ENCODE results near the gene HNF1A.

Gene HNF1A

DNA sequence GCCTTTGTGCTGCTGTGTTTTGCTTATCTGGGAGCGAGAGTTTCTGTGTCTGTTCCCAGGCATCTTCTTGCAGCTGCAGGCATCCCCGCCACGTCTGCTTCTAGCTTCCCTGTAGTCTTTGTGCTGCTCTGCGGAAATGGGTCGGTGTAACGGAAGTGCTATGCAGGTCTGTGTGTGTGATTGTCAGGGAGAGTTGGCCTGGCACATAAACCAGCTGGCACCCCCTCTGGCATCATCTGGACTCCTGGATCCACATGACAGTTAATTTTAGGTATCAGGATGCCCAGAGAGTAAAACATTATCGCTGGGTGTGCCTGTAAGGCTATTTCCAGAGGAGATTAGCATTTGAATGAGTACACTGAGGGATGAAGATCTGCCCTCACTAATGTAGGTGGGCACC is 70.1 kb downstream of the HNF1A start:
- DNase-seq (ENCODE audit: low spot score), result no peak

DNA sequence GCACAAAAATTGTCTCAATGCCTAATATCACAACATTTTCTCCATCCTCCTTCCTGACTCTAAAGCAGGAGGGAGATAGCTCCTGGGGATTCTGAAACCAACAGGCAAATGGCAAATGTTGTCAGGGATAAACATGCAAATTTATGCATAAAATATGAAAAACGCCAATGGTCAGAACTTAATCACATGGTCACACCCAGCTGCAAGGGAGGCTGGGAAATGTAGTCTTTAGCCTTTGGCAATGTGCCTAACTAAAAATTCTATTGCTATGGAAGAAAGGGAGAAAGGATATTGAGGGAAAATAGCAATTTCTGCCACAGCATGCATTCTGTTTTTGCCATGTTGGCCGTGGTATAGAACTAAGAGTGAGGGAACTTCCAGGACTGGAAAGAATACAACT is 72.4 kb downstream of the HNF1A start:
- DNase-seq (ENCODE audit: low spot score), result no peak
- Histone ChIP-seq H3K27ac (no peak overlapping the region), H3K4me3 (no peak overlapping the region)
- TF ChIP-seq, protein P1, sequence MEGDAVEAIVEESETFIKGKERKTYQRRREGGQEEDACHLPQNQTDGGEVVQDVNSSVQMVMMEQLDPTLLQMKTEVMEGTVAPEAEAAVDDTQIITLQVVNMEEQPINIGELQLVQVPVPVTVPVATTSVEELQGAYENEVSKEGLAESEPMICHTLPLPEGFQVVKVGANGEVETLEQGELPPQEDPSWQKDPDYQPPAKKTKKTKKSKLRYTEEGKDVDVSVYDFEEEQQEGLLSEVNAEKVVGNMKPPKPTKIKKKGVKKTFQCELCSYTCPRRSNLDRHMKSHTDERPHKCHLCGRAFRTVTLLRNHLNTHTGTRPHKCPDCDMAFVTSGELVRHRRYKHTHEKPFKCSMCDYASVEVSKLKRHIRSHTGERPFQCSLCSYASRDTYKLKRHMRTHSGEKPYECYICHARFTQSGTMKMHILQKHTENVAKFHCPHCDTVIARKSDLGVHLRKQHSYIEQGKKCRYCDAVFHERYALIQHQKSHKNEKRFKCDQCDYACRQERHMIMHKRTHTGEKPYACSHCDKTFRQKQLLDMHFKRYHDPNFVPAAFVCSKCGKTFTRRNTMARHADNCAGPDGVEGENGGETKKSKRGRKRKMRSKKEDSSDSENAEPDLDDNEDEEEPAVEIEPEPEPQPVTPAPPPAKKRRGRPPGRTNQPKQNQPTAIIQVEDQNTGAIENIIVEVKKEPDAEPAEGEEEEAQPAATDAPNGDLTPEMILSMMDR (IDR thresholded peaks at IDR 0.05), result no peak

More for the DNA sequence above, 70.1 kb downstream of the HNF1A start:
- TF ChIP-seq, protein P1 (IDR thresholded peaks at IDR 0.05), result no peak
- no peak overlapping the region for H3K4me3 ChIP-seq
- no peak overlapping the region for H3K27ac ChIP-seq

Measured in coronary artery (tissue), 2 donors.